SK-MEL-5 (cell line): ENCODE results near the gene NTM. TPM values are rescaled to one million over a fixed set of nuclear protein-coding genes. Genes with fewer than 3 reads are reported as not detected.

ENCODE experiments used
- DNase-seq: peaks from one replicate; pipeline ENCODE4 v3.0.0-alpha.2; 2016; ENCODE audit warnings: low read depth, low spot score
- in situ Hi-C: cut with HindIII; loops from 2 replicates; pipeline ENCODE4 v1.10.0; 2016; ENCODE audit warnings: low sequenced_read_pairs, high pct_unique_total_duplicates, low pct_unique_long_range_greater_than_20kb
- total RNA-seq: library from RNA; depleted of rRNA; stranded (reverse); fragments of >200 nt; shearing (Covaris generic); gene quantifications from 2 replicates; pipeline ENCODE4 v1.2.3, GENCODE V29; 2014

NTM gene
- total RNA-seq, 1 experiment from 2014 or later: 0.95 TPM

- DNase-seq: no peak
- in situ Hi-C loops: no loop called here
These were observed 498.5 kb downstream of the NTM start for GRCh38 chr11:131868629-131869507.

- in situ Hi-C loops: no loop called here
- no peak for DNase-seq
These were observed 499.9 kb downstream of the NTM start for GRCh38 chr11:131870305-131870704.

GRCh38 chr11:131871006-131871405, 500.6 kb downstream of the NTM start:
- no peak for DNase-seq
- in situ Hi-C loops: no loop called here

GRCh38 chr11:131874070-131874469, 503.7 kb downstream of the NTM start:
- in situ Hi-C loops: no loop called here
- DNase-seq: no peak

GRCh38 chr11:131875611-131876010, 505.2 kb downstream of the NTM start:
- in situ Hi-C loops: no loop called here
- DNase-seq: peak; percentile 79

GRCh38 chr11:131877246-131877942, 507.0 kb downstream of the NTM start:
- in situ Hi-C loops: no loop called here
- DNase-seq: peak; percentile 82

- DNase-seq: no peak
- in situ Hi-C loops: no loop called here
These were observed 509.9 kb downstream of the NTM start for GRCh38 chr11:131880316-131880715.

GRCh38 chr11:131880976-131881375, 510.6 kb downstream of the NTM start:
- no peak for DNase-seq

GRCh38 chr11:131883332-131883731, 512.9 kb downstream of the NTM start:
- no peak for DNase-seq
- in situ Hi-C loops: no loop called here

More at GRCh38 chr11:131880976-131881375, 510.6 kb downstream of the NTM start:
- in situ Hi-C loops: no loop called here

GRCh38 chr11:131884461-131885073, 514.2 kb downstream of the NTM start:
- DNase-seq: peak; percentile 20
- in situ Hi-C loops: no loop called here

- in situ Hi-C loops: no loop called here
- peak; percentile 36 for DNase-seq
These were observed 515.0 kb downstream of the NTM start for GRCh38 chr11:131885431-131885830.

- in situ Hi-C loops: no loop called here
- DNase-seq: no peak
These were observed 515.8 kb downstream of the NTM start for GRCh38 chr11:131886201-131886600.

- no peak for DNase-seq
- in situ Hi-C loops: no loop called here
These were observed 517.9 kb downstream of the NTM start for GRCh38 chr11:131888230-131888855.

- DNase-seq: no peak
These were observed 518.7 kb downstream of the NTM start for GRCh38 chr11:131889146-131889577.

GRCh38 chr11:131889760-131890581, 519.6 kb downstream of the NTM start:
- DNase-seq: no peak
- in situ Hi-C loops: no loop called here

More at GRCh38 chr11:131889146-131889577, 518.7 kb downstream of the NTM start:
- in situ Hi-C loops: no loop called here

- DNase-seq: no peak
- in situ Hi-C loops: no loop called here
These were observed 522.9 kb downstream of the NTM start for GRCh38 chr11:131893103-131893890.
